Activated B cell treated with CpG ODN at 0.5 μM for 24 hours (primary cell): ENCODE results near the gene RCE1. TPM values are rescaled to one million over a fixed set of nuclear protein-coding genes. Genes with fewer than 3 reads are reported as not detected.

Source experiments
- ATAC-seq: fragments of 200-7000 bp; cut with Tn5 transposase; one replicate; pipeline ENCODE4 v1.10.0; 2021; ENCODE audit warnings: low read depth, mild to moderate bottlenecking, moderate library complexity
- CTCF ChIA-PET: fragments of 350-600 bp; sonication (Branson Sonifier 250); formaldehyde crosslinking; loops from one replicate; lab custom pipeline; 2021; ENCODE audit warnings: antibody characterized with exemption; lab: Charles Lee
- POLR2A ChIA-PET: fragments of 350-600 bp; sonication (Branson Sonifier 250); formaldehyde crosslinking; loops from one replicate; lab custom pipeline; 2021; ENCODE audit warnings: antibody characterized with exemption; lab: Charles Lee
- DNase-seq: peaks from one replicate; pipeline ENCODE4 v3.0.0; 2022
- H3K27ac Mint-ChIP-seq: one replicate; pipeline ENCODE4 v1.8.0; 2020; ENCODE audit warnings: mixed read lengths
- H3K27me3 Mint-ChIP-seq: one replicate; pipeline ENCODE4 v1.8.0; 2021; ENCODE audit warnings: mixed read lengths
- H3K36me3 Mint-ChIP-seq: one replicate; pipeline ENCODE4 v1.8.0; 2021; ENCODE audit warnings: low read depth, mixed read lengths
- H3K4me1 Mint-ChIP-seq: one replicate; pipeline ENCODE4 v1.8.0; 2021; ENCODE audit warnings: mixed read lengths
- H3K4me3 Mint-ChIP-seq: one replicate; pipeline ENCODE4 v1.8.0; 2020; ENCODE audit warnings: mild to moderate bottlenecking, mixed read lengths
- H3K9me3 Mint-ChIP-seq: one replicate; pipeline ENCODE4 v1.8.0; 2020; ENCODE audit warnings: mixed read lengths
- intact Hi-C: fragments of 100-400 bp; cut with micrococcal nuclease; formaldehyde crosslinking; loops from one replicate; pipeline ENCODE4 v1.15.1; 2024
- total RNA-seq: library from RNA; stranded (reverse); gene quantifications from 2 replicates; pipeline ENCODE4 v1.2.3, GENCODE V29; 2022
- TF ChIP-seq, protein P1 (sequence below): fragments of 200-600 bp; IDR thresholded peaks from one replicate; pipeline ENCODE4 v1.8.0; 2022; ENCODE audit warnings: antibody characterized with exemption, mild to moderate bottlenecking

RCE1 gene
- total RNA-seq, 1 donor from 2014 or later, result 21.4 TPM

DNA sequence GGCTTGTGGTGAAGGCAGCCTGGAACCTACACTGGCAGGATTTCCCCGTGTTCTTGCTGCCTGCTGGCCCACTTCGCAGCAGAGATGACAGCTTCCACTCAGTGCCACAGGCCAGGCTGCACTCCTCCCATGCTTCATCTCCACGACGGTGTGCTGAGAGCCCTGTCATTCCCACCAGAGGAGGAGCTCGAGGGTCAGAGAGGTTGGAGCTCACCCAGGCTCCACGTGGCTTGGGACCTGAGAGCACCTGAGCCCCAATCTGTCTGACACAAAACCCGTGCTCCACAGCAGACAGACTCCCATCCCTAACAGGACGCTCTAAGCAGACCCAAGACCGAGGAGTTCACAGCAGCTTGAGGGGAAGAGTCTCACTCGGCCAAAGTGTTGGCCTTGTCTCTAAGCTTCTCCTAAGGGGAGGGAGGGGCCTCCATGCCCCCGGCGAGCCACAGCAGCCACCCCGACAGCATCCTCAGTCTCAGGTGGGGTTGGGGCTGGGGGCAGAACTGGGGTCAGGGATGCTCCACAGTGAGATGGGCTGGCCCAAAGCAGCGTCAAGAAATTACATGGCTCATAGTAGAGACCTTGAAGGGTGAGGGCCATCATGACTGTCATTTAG, 24.3 kb downstream of the RCE1 start:
- H3K27me3 Mint-ChIP-seq, result no peaks in the 10 kb centered on the region
- no peak for ATAC-seq
- H3K27ac Mint-ChIP-seq, result no peak overlapping the region
- peaks cover 16% of the 10 kb centered on the region for H3K4me1 Mint-ChIP-seq
- TF ChIP-seq, protein P1, sequence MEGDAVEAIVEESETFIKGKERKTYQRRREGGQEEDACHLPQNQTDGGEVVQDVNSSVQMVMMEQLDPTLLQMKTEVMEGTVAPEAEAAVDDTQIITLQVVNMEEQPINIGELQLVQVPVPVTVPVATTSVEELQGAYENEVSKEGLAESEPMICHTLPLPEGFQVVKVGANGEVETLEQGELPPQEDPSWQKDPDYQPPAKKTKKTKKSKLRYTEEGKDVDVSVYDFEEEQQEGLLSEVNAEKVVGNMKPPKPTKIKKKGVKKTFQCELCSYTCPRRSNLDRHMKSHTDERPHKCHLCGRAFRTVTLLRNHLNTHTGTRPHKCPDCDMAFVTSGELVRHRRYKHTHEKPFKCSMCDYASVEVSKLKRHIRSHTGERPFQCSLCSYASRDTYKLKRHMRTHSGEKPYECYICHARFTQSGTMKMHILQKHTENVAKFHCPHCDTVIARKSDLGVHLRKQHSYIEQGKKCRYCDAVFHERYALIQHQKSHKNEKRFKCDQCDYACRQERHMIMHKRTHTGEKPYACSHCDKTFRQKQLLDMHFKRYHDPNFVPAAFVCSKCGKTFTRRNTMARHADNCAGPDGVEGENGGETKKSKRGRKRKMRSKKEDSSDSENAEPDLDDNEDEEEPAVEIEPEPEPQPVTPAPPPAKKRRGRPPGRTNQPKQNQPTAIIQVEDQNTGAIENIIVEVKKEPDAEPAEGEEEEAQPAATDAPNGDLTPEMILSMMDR, result no peak
- intact Hi-C loops, result loop anchor here (1.0 kb wide), 3 partner anchors 11 to 173 kb away; partner anchors contain the start of gene RCE1
- H3K36me3 Mint-ChIP-seq, result no peaks in the 10 kb centered on the region
- H3K4me3 Mint-ChIP-seq, result no peak overlapping the region
- no peaks in the 10 kb centered on the region for H3K9me3 Mint-ChIP-seq
- DNase-seq, result no peak
- CTCF ChIA-PET, result no interaction called here
- POLR2A ChIA-PET, result interaction anchor here (0.7 to 1.8 kb wide), 2 partner anchors 23 to 24 kb away, joined by 3 to 6 read pairs; partner anchors contain the start of gene RCE1

DNA sequence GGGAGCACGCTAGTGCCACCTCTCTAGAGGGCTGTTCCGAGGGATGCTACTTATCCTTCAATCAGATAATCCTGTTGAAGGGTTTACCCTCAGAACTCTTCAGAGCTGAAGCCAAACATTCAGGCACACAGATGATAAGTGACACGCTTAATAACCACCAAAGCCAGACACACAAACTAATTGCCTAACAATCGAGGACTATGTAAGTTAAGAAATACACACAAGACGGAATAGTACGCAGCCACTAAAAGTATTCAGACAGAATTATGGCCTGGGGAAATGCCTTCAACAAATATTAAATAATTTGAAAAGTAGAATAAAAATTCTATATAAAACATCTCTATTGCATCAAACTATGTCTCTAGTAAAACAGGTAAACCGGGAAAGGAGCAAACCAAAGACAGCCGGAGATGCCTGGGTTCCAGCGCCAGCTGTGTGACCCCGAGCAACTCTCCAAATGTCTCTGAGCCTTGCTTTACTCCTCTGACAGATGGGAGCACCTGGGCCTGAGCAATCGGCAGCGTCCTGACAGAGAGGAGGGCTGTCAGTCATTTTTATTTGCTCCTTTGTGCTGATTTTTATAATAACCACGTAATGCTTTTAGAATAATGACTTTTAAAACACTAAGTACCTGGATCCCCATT, 25.0 kb downstream of the RCE1 start:
- no peak overlapping the region for H3K27ac Mint-ChIP-seq
- TF ChIP-seq, protein P1, result no peak

DNA sequence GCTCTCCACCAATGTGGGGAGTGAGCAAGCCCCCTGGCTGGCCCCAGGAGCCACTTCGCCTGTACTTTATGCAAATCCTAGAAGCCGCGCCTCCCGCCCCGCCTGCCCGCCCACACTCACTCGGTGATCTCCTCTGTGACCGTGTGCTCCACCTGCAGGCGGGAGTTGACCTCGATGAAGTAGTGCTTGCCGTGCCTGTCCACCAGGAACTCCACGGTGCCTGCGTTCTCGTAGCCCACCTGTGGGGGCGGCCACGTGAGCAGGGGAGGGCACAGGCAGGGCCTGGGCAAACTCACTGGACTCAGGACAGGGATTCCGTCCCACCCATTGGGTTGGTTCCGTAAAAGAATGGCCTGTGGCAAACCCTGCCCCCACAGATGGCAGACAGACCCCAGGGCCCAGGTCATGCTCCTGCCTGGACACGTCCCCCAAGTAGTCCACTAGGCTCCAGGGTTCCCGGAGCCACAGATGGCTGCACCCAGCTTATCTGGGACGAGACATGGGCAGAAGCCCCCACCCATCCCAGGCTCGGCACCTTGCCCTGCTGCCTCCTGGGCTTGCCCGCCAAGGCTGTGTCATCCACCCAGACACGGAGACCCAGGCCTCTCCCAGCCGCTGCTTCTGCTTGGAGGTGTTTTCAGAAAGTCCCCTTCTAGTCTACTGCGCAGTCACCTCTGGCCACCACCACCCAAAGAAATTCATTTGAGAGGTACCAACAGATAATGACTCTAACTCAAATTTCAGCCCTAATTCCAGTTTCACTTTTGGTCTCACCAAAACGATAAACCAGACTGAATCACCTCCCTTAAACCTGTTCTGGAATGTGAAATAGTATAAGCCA, 25.7 kb downstream of the RCE1 start:
- no peaks in the 10 kb centered on the region for H3K36me3 Mint-ChIP-seq
- CTCF ChIA-PET, result no interaction called here
- H3K27ac Mint-ChIP-seq, result no peak overlapping the region
- no peak overlapping the region for H3K4me3 Mint-ChIP-seq
- H3K27me3 Mint-ChIP-seq, result no peaks in the 10 kb centered on the region
- peak; percentile 99 for ATAC-seq
- TF ChIP-seq, protein P1, result no peak
- H3K9me3 Mint-ChIP-seq, result no peaks in the 10 kb centered on the region
- DNase-seq, result peak; percentile 70
- H3K4me1 Mint-ChIP-seq, result peaks cover 16% of the 10 kb centered on the region
- intact Hi-C loops, result loop anchor here (1.0 kb wide), 3 partner anchors 13 to 175 kb away; partner anchors contain the start of gene RCE1
- POLR2A ChIA-PET, result no interaction called here

More for the DNA sequence above, 25.0 kb downstream of the RCE1 start:
- DNase-seq (no peak), ATAC-seq (no peak)
- intact Hi-C loops, result loop anchor here (1.0 kb wide), 3 partner anchors 12 to 174 kb away; partner anchors contain the start of gene RCE1
- H3K36me3 Mint-ChIP-seq, result no peaks in the 10 kb centered on the region
- ChIA-PET CTCF (no interaction called here), POLR2A (interaction anchor here (0.7 to 1.8 kb wide), 2 partner anchors 24 to 25 kb away, joined by 3 to 6 read pairs; partner anchors contain the start of gene RCE1)
- no peaks in the 10 kb centered on the region for H3K27me3 Mint-ChIP-seq
- peaks cover 16% of the 10 kb centered on the region for H3K4me1 Mint-ChIP-seq
- H3K4me3 Mint-ChIP-seq, result no peak overlapping the region
- no peaks in the 10 kb centered on the region for H3K9me3 Mint-ChIP-seq

DNA sequence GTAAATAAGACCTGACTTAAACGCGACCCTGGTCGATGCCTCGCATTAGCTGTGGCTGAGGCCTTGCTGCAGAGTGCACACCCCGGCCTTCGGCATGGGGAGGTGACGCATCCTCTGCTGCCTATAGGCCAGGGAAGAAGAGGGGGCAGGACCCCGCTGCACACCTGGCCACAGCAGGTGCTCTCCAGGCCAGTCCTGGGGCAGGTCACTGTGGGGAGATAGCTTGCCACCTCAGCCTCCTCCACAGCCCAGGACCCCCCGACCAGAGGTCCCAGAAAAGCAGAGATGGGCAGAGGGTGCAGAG, 26.3 kb downstream of the RCE1 start:
- Mint-ChIP-seq H3K4me3 (no peak overlapping the region), H3K36me3 (no peaks in the 10 kb centered on the region), H3K4me1 (peaks cover 14% of the 10 kb centered on the region), H3K9me3 (no peaks in the 10 kb centered on the region), H3K27me3 (peaks cover 5% of the 10 kb centered on the region), H3K27ac (no peak overlapping the region)
- DNase-seq (no peak), ATAC-seq (no peak)
- TF ChIP-seq, protein P1, result no peak
- CTCF ChIA-PET, result interaction anchor here (1.1 kb wide), 1 partner anchor 26 kb away, joined by 4 read pairs; the partner anchor contains the start of gene RCE1
- POLR2A ChIA-PET, result no interaction called here
- intact Hi-C loops, result no loop called here
